A549 (cell line): Measurements from ENCODE around the gene SPEF1. TPM values are rescaled to one million over a fixed set of nuclear protein-coding genes. Genes with fewer than 3 reads are reported as not detected.

Experiments
- ATAC-seq, 2 experiments: fragments of 200-7000 bp in 1 of 2; fragments of >200 bp in 1 of 2; cut with Nextera tagmentation in 1 of 2; cut with Tn5 transposase in 1 of 2; 3 replicates each; pipeline versions ENCODE4 v1.8.0 to v1.9.1; 2018 to 2020; ENCODE audit warnings: mild to moderate bottlenecking in 1 of 2, moderate library complexity in 1 of 2
- CTCF ChIA-PET: fragments of 300-600 bp; sonication (Branson Sonifier 250); formaldehyde crosslinking; extraction: SDS; loops from one replicate; lab custom pipeline; 2021; ENCODE audit warnings: antibody characterized with exemption, inconsistent platforms; lab: Yijun Ruan, JAX
- POLR2A ChIA-PET: fragments of 350-600 bp; formaldehyde crosslinking; extraction: SDS; loops from one replicate; lab custom pipeline; 2021; ENCODE audit warnings: antibody characterized with exemption, inconsistent platforms; lab: Yijun Ruan, JAX
- DNase-seq, 2 experiments: peaks; one replicate each; pipeline versions ENCODE4 v3.0.0 to v3.0.0-alpha.2; 2011 to 2016; ENCODE audit warnings: low read depth in 1 of 2, low spot score in 1 of 2
- FAIRE-seq: peaks from 2 replicates; lab custom pipeline; 2011; peaks lifted over from hg19 to GRCh38; lab: Jason Lieb, UNC
- H3K27ac ChIP-seq, 2 experiments: fragments of >200 bp; sonication (Bioruptor Twin); formaldehyde crosslinking; 3 replicates each; pipeline ENCODE4 v1.5.1; 2016 to 2017
- H3K4me1 ChIP-seq: fragments of >200 bp; sonication (Bioruptor Twin); formaldehyde crosslinking; 3 replicates; pipeline ENCODE4 v1.6.1; 2016
- H3K4me2 ChIP-seq: fragments of >200 bp; sonication (Bioruptor Twin); formaldehyde crosslinking; 3 replicates; pipeline ENCODE4 v1.6.1; 2016
- H3K4me3 ChIP-seq: fragments of >200 bp; sonication (Bioruptor Twin); formaldehyde crosslinking; 3 replicates; pipeline ENCODE4 v1.5.1; 2016
- H3K9me3 ChIP-seq: fragments of >200 bp; sonication (Bioruptor Twin); formaldehyde crosslinking; 3 replicates; pipeline ENCODE4 v1.6.1; 2016
- BHLHE40 ChIP-seq: IDR thresholded peaks from 2 replicates; pipeline ENCODE4 v1.6.1; 2012; ENCODE audit warnings: low read depth, low read length, inconsistent platforms
- CBX2 ChIP-seq: fragments of 200-600 bp; sonication (generic); IDR thresholded peaks from 2 replicates; pipeline ENCODE4 v1.6.1; 2016; ENCODE audit warnings: low read depth, mild to moderate bottlenecking, borderline replicate concordance
- CEBPB ChIP-seq, 2 experiments: fragments of >200 bp in 1 of 2; sonication (Bioruptor Twin) in 1 of 2; formaldehyde crosslinking in 1 of 2; IDR thresholded peaks; 2 replicates each; pipeline ENCODE4 v1.6.1; 2012 to 2016
- CTCF ChIP-seq: fragments of >200 bp; sonication (Bioruptor Twin); formaldehyde crosslinking; IDR thresholded peaks from 3 replicates; pipeline ENCODE4 v1.5.1; 2016
- E2F6 ChIP-seq: IDR thresholded peaks from 2 replicates; pipeline ENCODE4 v1.6.1; 2012; ENCODE audit warnings: low read depth, borderline replicate concordance
- EHF ChIP-seq: fragments of 250-450 bp; sonication (Bioruptor Pico); IDR thresholded peaks from 2 replicates; pipeline ENCODE4 v1.5.0; 2020; ENCODE audit warnings: mild to moderate bottlenecking
- EHMT2 ChIP-seq: fragments of 200-600 bp; sonication (generic); IDR thresholded peaks from 2 replicates; pipeline ENCODE4 v1.6.1; 2016; ENCODE audit warnings: antibody characterized with exemption, low read depth, mild to moderate bottlenecking, moderate library complexity
- ELK1 ChIP-seq: fragments of 150-350 bp; IDR thresholded peaks from 2 replicates; pipeline ENCODE4 v1.6.1; 2014; ENCODE audit warnings: low read depth, mild to moderate bottlenecking, low read length
- FOSB ChIP-seq: fragments of 250-450 bp; sonication (Bioruptor Pico); IDR thresholded peaks from 2 replicates; pipeline ENCODE4 v1.5.0; 2020; ENCODE audit warnings: mild to moderate bottlenecking, moderate library complexity
- FOSL2 ChIP-seq, 2 experiments: fragments of 450-650 bp in 1 of 2; fragments of >200 bp in 1 of 2; sonication (Bioruptor Twin) in 1 of 2; formaldehyde crosslinking; IDR thresholded peaks; 2 replicates each; pipeline versions ENCODE4 v1.5.0 to v1.6.1; 2016 to 2020; ENCODE audit warnings: mild to moderate bottlenecking in 1 of 2, moderate library complexity in 1 of 2
- FOXS1 ChIP-seq: fragments of 250-450 bp; sonication (Bioruptor Pico); IDR thresholded peaks from 2 replicates; pipeline ENCODE4 v1.5.0; 2020; ENCODE audit warnings: mild to moderate bottlenecking, moderate library complexity
- GATA3 ChIP-seq: IDR thresholded peaks from 2 replicates; pipeline ENCODE4 v1.6.1; 2012; ENCODE audit warnings: borderline replicate concordance
- HDAC2 ChIP-seq: fragments of 200-600 bp; sonication (generic); IDR thresholded peaks from 2 replicates; pipeline ENCODE4 v1.6.1; 2016
- HES2 ChIP-seq: fragments of >200 bp; sonication (Bioruptor Twin); formaldehyde crosslinking; IDR thresholded peaks from 2 replicates; pipeline ENCODE4 v1.6.1; 2016
- HEYL ChIP-seq: fragments of 250-450 bp; sonication (Bioruptor Pico); IDR thresholded peaks from 2 replicates; pipeline ENCODE4 v1.8.0; 2021; ENCODE audit warnings: mild to moderate bottlenecking, moderate library complexity
- HOXA7 ChIP-seq: fragments of 250-450 bp; sonication (Bioruptor Pico); IDR thresholded peaks from 2 replicates; pipeline ENCODE4 v1.5.0; 2020; ENCODE audit warnings: mild to moderate bottlenecking, moderate library complexity
- HOXB13 ChIP-seq: fragments of 250-450 bp; sonication (Bioruptor Pico); IDR thresholded peaks from 2 replicates; pipeline ENCODE4 v1.5.0; 2020; ENCODE audit warnings: low read depth, mild to moderate bottlenecking, moderate library complexity
- KDM5A ChIP-seq: fragments of 200-600 bp; sonication (generic); IDR thresholded peaks from 2 replicates; pipeline ENCODE4 v1.6.1; 2016; ENCODE audit warnings: antibody characterized with exemption, mild to moderate bottlenecking
- MAFK ChIP-seq: fragments of 450-650 bp; IDR thresholded peaks from 2 replicates; pipeline ENCODE4 v1.6.1; 2014; ENCODE audit not compliant: partially characterized antibody
- NFE2L2 ChIP-seq: fragments of 150-350 bp; conservative IDR thresholded peaks from 2 replicates; pipeline ENCODE4 v1.6.1; 2014; ENCODE audit warnings: low read length
- NPAS2 ChIP-seq: fragments of 250-450 bp; sonication (Bioruptor Pico); IDR thresholded peaks from 2 replicates; pipeline ENCODE4 v1.8.0; 2022; ENCODE audit warnings: mild to moderate bottlenecking, moderate library complexity, borderline replicate concordance
- POLR2A ChIP-seq: IDR thresholded peaks from 2 replicates; pipeline ENCODE4 v1.6.1; 2012; ENCODE audit warnings: mild to moderate bottlenecking, low read length
- POLR2AphosphoS2 ChIP-seq: conservative IDR thresholded peaks from 2 replicates; pipeline ENCODE4 v1.6.1; 2012; ENCODE audit warnings: low read length, improper control_type of control experiment, inconsistent platforms
- RARB ChIP-seq: fragments of 250-450 bp; sonication (Bioruptor Pico); IDR thresholded peaks from 2 replicates; pipeline ENCODE4 v1.8.0; 2021; ENCODE audit warnings: mild to moderate bottlenecking, moderate library complexity
- REST ChIP-seq: fragments of 200-600 bp; sonication (generic); IDR thresholded peaks from 2 replicates; pipeline ENCODE4 v1.6.1; 2016; ENCODE audit warnings: antibody characterized with exemption, mild to moderate bottlenecking, moderate library complexity
- RFX5 ChIP-seq: fragments of 450-650 bp; IDR thresholded peaks from 2 replicates; pipeline ENCODE4 v1.7.1; 2014; ENCODE audit warnings: antibody characterized with exemption, mild to moderate bottlenecking, moderate library complexity
- TFCP2L1 ChIP-seq: fragments of 250-450 bp; sonication (Bioruptor Pico); IDR thresholded peaks from 2 replicates; pipeline ENCODE4 v1.5.0; 2021; ENCODE audit warnings: mild to moderate bottlenecking
- TP53 ChIP-seq: fragments of 250-450 bp; sonication (Bioruptor Pico); IDR thresholded peaks from 2 replicates; pipeline ENCODE4 v1.5.0; 2021; ENCODE audit warnings: mild to moderate bottlenecking, moderate library complexity
- ZC3H11A ChIP-seq: fragments of 450-650 bp; IDR thresholded peaks from 2 replicates; pipeline ENCODE4 v1.6.1; 2014; ENCODE audit warnings: antibody characterized with exemption, mild to moderate bottlenecking
- WGBS: methylation state at CpG from one replicate; pipeline ENCODE4 v1.1.6; 2017; ENCODE audit errors: missing lambda C conversion rate; 5-methylcytosine and 5-hydroxymethylcytosine counted together
- polyA plus RNA-seq, 4 experiments: library from polyadenylated mRNA; depleted of rRNA in 3 of 4; stranded (reverse); fragments of >200 nt; fragmentation: RNase III in 1 of 4; extraction: RNeasy Plus Mini Kit Qiagen cat#74134 plus additional on column Dnase treatment in 1 of 4; gene quantifications; 2 replicates in 3 of 4; 3 replicates in 1 of 4; pipeline ENCODE4 v1.2.3, GENCODE V29; 2011 to 2017

The SPEF1 gene
- polyA plus RNA-seq, 2 of the 4 experiments (the other 2 are of a cell fraction) = 0.41 to 1.3 TPM

GRCh38 chr20:3758566-3758965, 22.7 kb downstream of the SPEF1 start:
- DNase-seq = no peak
- FAIRE-seq = no peak
- Histone ChIP-seq H3K27ac (no peak overlapping the region), H3K4me3 (no peak overlapping the region), H3K4me2 (no peak overlapping the region), H3K9me3 (no peaks in the 10 kb centered on the region), H3K4me1 (no peaks in the 10 kb centered on the region)
- ATAC-seq = no peak
- TF ChIP-seq NFE2L2 (no peak), HDAC2 (no peak), CEBPB (IDR thresholded peaks at IDR 0.05) (no peak), RFX5 (no peak), BHLHE40 (no peak), FOXS1 (CRISPR knock-in tag) (no peak), POLR2A (no peak), TP53 (no peak), GATA3 (no peak), CBX2 (no peak), FOSB (no peak), RARB (no peak), MAFK (no peak), HOXA7 (CRISPR knock-in tag) (no peak), HES2 (no peak), REST (no peak)
- ChIA-PET POLR2A (interaction anchor here (1.8 kb wide), 1 partner anchor 9 kb away, joined by 6 read pairs; the partner anchor contains the start of gene ADISSP), CTCF (interaction anchor here (3.7 to 72.1 kb wide), 6 partner anchors 6 to 96 kb away, joined by 13 to 2233 read pairs (median 846); partner anchors contain the start of genes ADAM33, ADISSP, AP5S1 and CENPB)
- WGBS = 99% methylated on average over 9 of the region's 11 CpGs

GRCh38 chr20:3757268-3757667, 24.0 kb downstream of the SPEF1 start:
- CTCF ChIA-PET = interaction anchor here (0.6 to 72.1 kb wide), 9 partner anchors 7 to 255 kb away, joined by 3 to 2233 read pairs (median 13); partner anchors contain the start of genes ADAM33, ADISSP, AP5S1 and CENPB

More at GRCh38 chr20:3757268-3757667, 24.0 kb downstream of the SPEF1 start:
- no peak overlapping the region for H3K4me2 ChIP-seq
- WGBS = 86% methylated on average over 2 of the region's 2 CpGs
- POLR2A ChIA-PET = interaction anchor here (0.8 to 1.6 kb wide), 2 partner anchors 10 to 21 kb away, joined by 3 to 9 read pairs; partner anchors contain the start of gene ADISSP
- no peak for DNase-seq
- no peak overlapping the region for H3K4me3 ChIP-seq
- TF ChIP-seq TFCP2L1 (CRISPR knock-in tag) (no peak), ZC3H11A (no peak), HES2 (no peak), HEYL (CRISPR knock-in tag) (no peak), EHF (no peak), NPAS2 (CRISPR knock-in tag) (no peak), EHMT2 (no peak), POLR2AphosphoS2 (no peak), ELK1 (no peak), HOXB13 (CRISPR knock-in tag) (no peak), FOSL2 (IDR thresholded peaks at IDR 0.05) (no peak), FOSL2 (CRISPR knock-in tag; IDR thresholded peaks at IDR 0.05) (no peak), BHLHE40 (no peak), KDM5A (no peak), CTCF (no peak), E2F6 (no peak)
- no peaks in the 10 kb centered on the region for H3K4me1 ChIP-seq
- no peak for FAIRE-seq
- ATAC-seq = no peak
- no peak overlapping the region for H3K27ac ChIP-seq
- no peaks in the 10 kb centered on the region for H3K9me3 ChIP-seq
